HepG2 (cell line): Measurements from ENCODE around the gene SIVA1. TPM values are rescaled to one million over a fixed set of nuclear protein-coding genes. Genes with fewer than 3 reads are reported as not detected.
A peak's percentile ranks its signal among the peaks of the same experiment; 100 is the strongest.

Experiments
- HNRNPK ChIP-seq: fragments of 200-400 bp; formaldehyde crosslinking; IDR thresholded peaks from 2 replicates; pipeline ENCODE4 v1.6.1; 2018; ENCODE audit warnings: low read length, low read depth, moderate library complexity, mild to moderate bottlenecking; ENCODE audit not compliant: poor library complexity, severe bottlenecking
- ZNF550 ChIP-seq: sonication (generic); formaldehyde crosslinking; IDR thresholded peaks from 2 replicates; pipeline ENCODE4 v1.4.0; 2020; ENCODE audit warnings: mild to moderate bottlenecking, missing genetic modification reagents, borderline replicate concordance
- ZNF879 ChIP-seq: sonication (generic); formaldehyde crosslinking; IDR thresholded peaks from 2 replicates; pipeline ENCODE4 v1.8.1; 2023; ENCODE audit warnings: missing genetic modification reagents
- polyA plus RNA-seq, 8 experiments: library from polyadenylated mRNA; depleted of rRNA in 3 of 8; stranded (reverse) in 7 of 8; unstranded in 1 of 8; fragments of >200 nt; fragmentation: Illumina TruSeq in 4 of 8; extraction: Trizol in 4 of 8; gene quantifications; 2 replicates each; pipeline versions ENCODE4 v1.2.1 to v1.2.3, GENCODE V29; 2011 to 2016; ENCODE audit warnings: low read depth in 4 of 8, missing spikeins in 1 of 8, mixed read lengths in 1 of 8; ENCODE audit not compliant: insufficient read depth in 1 of 8
- total RNA-seq, 5 experiments: library from RNA; depleted of rRNA; stranded (reverse); fragments of >200 nt; fragmentation: Illumina TruSeq; extraction: Trizol; gene quantifications; 2 replicates each; pipeline ENCODE4 v1.2.3, GENCODE V29; 2016; ENCODE audit warnings: low read depth in 1 of 5
- TF ChIP-seq, protein P1 (sequence below), 2 experiments: sonication (generic) in 1 of 2; formaldehyde crosslinking in 1 of 2; IDR thresholded peaks; 2 replicates each; pipeline versions ENCODE4 v1.6.1 to v1.9.0; 2014 to 2022; ENCODE audit warnings: antibody characterized with exemption in 1 of 2, borderline replicate concordance in 1 of 2, inconsistent platforms in 1 of 2, low read depth in 1 of 2, missing genetic modification reagents in 1 of 2
- TF ChIP-seq, protein P2 (sequence below): sonication (generic); formaldehyde crosslinking; IDR thresholded peaks from 2 replicates; pipeline ENCODE4 v1.5.0; 2020; ENCODE audit warnings: missing genetic modification reagents
- TF ChIP-seq, protein P3 (sequence below): sonication (generic); formaldehyde crosslinking; IDR thresholded peaks from 2 replicates; pipeline ENCODE4 v1.4.0; 2020; ENCODE audit warnings: missing genetic modification reagents
- TF ChIP-seq, protein P4 (sequence below): sonication (generic); formaldehyde crosslinking; IDR thresholded peaks from 2 replicates; pipeline ENCODE4 v1.4.0; 2020; ENCODE audit warnings: missing genetic modification reagents
- TF ChIP-seq, protein P5 (sequence below): sonication (generic); formaldehyde crosslinking; IDR thresholded peaks from 2 replicates; pipeline ENCODE4 v1.9.0; 2021; ENCODE audit warnings: missing genetic modification reagents, mild to moderate bottlenecking, borderline replicate concordance

Gene SIVA1
- total and polyA plus RNA-seq, 2 of the 13 experiments (the other 11 are each of a cell fraction or from before 2014, with no cell fraction given), result 123 to 186 TPM

DNA sequence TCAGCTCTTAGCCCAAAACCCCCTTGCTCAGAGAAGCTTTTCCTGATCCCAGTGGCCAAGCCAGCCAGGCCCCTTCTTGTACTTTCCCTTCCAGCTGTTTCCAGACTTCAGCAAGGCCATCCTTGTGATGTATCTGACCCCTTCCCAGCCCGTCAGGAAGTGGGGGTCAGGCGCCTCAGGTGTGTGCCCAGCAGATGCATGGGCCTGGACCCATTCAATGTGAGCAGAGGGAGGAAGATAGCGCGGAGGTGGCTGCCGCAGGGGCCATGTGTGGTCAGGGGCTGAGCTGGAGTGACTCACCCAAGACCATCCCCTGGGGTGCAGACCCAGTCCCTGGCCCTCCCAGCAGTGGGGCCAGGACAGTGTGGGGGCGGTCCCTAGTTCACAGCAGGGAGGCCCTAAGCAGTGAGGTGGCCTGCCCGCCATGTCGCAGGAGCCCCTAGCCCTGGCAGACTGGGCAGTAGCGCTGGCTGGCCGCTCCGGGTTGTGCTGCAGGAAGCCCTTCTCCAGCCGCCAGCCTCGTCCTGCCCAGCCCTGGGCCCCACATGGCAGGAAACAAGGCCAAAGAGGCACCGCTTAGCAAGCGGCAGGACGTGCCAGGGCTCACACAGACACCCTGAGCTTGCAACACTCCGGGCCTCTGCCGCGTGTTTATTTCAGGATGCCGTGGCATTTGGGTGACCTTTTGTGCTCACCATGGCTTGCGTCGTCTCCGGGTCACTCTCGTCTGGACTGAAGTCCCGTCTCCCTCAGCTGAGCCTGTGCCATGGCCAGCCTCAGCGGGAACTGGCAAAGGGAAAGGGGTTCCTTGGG, 16.9 kb upstream of the SIVA1 start (continued):
- TF ChIP-seq, protein P1, sequence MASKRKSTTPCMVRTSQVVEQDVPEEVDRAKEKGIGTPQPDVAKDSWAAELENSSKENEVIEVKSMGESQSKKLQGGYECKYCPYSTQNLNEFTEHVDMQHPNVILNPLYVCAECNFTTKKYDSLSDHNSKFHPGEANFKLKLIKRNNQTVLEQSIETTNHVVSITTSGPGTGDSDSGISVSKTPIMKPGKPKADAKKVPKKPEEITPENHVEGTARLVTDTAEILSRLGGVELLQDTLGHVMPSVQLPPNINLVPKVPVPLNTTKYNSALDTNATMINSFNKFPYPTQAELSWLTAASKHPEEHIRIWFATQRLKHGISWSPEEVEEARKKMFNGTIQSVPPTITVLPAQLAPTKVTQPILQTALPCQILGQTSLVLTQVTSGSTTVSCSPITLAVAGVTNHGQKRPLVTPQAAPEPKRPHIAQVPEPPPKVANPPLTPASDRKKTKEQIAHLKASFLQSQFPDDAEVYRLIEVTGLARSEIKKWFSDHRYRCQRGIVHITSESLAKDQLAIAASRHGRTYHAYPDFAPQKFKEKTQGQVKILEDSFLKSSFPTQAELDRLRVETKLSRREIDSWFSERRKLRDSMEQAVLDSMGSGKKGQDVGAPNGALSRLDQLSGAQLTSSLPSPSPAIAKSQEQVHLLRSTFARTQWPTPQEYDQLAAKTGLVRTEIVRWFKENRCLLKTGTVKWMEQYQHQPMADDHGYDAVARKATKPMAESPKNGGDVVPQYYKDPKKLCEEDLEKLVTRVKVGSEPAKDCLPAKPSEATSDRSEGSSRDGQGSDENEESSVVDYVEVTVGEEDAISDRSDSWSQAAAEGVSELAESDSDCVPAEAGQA (IDR thresholded peaks at IDR 0.05; ENCODE audit: low read depth), result peak; percentile 74
- TF ChIP-seq, protein P1 (CRISPR knock-in tag; IDR thresholded peaks at IDR 0.05; ENCODE audit: borderline replicate concordance), result no peak
- TF ChIP-seq, protein P2, sequence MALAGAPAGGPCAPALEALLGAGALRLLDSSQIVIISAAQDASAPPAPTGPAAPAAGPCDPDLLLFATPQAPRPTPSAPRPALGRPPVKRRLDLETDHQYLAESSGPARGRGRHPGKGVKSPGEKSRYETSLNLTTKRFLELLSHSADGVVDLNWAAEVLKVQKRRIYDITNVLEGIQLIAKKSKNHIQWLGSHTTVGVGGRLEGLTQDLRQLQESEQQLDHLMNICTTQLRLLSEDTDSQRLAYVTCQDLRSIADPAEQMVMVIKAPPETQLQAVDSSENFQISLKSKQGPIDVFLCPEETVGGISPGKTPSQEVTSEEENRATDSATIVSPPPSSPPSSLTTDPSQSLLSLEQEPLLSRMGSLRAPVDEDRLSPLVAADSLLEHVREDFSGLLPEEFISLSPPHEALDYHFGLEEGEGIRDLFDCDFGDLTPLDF, result no peak
- TF ChIP-seq ZNF879, result peak; percentile 53; the same call in 1 of the 2 replicates
- TF ChIP-seq, protein P3, sequence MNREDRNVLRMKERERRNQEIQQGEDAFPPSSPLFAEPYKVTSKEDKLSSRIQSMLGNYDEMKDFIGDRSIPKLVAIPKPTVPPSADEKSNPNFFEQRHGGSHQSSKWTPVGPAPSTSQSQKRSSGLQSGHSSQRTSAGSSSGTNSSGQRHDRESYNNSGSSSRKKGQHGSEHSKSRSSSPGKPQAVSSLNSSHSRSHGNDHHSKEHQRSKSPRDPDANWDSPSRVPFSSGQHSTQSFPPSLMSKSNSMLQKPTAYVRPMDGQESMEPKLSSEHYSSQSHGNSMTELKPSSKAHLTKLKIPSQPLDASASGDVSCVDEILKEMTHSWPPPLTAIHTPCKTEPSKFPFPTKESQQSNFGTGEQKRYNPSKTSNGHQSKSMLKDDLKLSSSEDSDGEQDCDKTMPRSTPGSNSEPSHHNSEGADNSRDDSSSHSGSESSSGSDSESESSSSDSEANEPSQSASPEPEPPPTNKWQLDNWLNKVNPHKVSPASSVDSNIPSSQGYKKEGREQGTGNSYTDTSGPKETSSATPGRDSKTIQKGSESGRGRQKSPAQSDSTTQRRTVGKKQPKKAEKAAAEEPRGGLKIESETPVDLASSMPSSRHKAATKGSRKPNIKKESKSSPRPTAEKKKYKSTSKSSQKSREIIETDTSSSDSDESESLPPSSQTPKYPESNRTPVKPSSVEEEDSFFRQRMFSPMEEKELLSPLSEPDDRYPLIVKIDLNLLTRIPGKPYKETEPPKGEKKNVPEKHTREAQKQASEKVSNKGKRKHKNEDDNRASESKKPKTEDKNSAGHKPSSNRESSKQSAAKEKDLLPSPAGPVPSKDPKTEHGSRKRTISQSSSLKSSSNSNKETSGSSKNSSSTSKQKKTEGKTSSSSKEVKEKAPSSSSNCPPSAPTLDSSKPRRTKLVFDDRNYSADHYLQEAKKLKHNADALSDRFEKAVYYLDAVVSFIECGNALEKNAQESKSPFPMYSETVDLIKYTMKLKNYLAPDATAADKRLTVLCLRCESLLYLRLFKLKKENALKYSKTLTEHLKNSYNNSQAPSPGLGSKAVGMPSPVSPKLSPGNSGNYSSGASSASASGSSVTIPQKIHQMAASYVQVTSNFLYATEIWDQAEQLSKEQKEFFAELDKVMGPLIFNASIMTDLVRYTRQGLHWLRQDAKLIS, result no peak
- peak; percentile 37; the same call in 1 of the 2 replicates for TF ChIP-seq ZNF550 (CRISPR knock-in tag)
- TF ChIP-seq HNRNPK, result no peak
- TF ChIP-seq, protein P4, sequence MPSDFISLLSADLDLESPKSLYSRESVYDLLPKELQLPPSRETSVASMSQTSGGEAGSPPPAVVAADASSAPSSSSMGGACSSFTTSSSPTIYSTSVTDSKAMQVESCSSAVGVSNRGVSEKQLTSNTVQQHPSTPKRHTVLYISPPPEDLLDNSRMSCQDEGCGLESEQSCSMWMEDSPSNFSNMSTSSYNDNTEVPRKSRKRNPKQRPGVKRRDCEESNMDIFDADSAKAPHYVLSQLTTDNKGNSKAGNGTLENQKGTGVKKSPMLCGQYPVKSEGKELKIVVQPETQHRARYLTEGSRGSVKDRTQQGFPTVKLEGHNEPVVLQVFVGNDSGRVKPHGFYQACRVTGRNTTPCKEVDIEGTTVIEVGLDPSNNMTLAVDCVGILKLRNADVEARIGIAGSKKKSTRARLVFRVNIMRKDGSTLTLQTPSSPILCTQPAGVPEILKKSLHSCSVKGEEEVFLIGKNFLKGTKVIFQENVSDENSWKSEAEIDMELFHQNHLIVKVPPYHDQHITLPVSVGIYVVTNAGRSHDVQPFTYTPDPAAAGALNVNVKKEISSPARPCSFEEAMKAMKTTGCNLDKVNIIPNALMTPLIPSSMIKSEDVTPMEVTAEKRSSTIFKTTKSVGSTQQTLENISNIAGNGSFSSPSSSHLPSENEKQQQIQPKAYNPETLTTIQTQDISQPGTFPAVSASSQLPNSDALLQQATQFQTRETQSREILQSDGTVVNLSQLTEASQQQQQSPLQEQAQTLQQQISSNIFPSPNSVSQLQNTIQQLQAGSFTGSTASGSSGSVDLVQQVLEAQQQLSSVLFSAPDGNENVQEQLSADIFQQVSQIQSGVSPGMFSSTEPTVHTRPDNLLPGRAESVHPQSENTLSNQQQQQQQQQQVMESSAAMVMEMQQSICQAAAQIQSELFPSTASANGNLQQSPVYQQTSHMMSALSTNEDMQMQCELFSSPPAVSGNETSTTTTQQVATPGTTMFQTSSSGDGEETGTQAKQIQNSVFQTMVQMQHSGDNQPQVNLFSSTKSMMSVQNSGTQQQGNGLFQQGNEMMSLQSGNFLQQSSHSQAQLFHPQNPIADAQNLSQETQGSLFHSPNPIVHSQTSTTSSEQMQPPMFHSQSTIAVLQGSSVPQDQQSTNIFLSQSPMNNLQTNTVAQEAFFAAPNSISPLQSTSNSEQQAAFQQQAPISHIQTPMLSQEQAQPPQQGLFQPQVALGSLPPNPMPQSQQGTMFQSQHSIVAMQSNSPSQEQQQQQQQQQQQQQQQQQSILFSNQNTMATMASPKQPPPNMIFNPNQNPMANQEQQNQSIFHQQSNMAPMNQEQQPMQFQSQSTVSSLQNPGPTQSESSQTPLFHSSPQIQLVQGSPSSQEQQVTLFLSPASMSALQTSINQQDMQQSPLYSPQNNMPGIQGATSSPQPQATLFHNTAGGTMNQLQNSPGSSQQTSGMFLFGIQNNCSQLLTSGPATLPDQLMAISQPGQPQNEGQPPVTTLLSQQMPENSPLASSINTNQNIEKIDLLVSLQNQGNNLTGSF (CRISPR knock-in tag), result peak; percentile 62; the same call in 1 of the 2 replicates
- TF ChIP-seq, protein P5, sequence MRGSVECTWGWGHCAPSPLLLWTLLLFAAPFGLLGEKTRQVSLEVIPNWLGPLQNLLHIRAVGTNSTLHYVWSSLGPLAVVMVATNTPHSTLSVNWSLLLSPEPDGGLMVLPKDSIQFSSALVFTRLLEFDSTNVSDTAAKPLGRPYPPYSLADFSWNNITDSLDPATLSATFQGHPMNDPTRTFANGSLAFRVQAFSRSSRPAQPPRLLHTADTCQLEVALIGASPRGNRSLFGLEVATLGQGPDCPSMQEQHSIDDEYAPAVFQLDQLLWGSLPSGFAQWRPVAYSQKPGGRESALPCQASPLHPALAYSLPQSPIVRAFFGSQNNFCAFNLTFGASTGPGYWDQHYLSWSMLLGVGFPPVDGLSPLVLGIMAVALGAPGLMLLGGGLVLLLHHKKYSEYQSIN (CRISPR knock-in tag), result no peak; the same call in 1 of the 2 replicates
